A172 (cell line): ENCODE data around the gene USP49. TPM values are rescaled to one million over a fixed set of nuclear protein-coding genes. Genes with fewer than 3 reads are reported as not detected.

Source experiments
- DNase-seq: peaks from one replicate; pipeline ENCODE4 v3.0.0-alpha.2; 2015; ENCODE audit warnings: low spot score
- total RNA-seq: library from RNA; depleted of rRNA; stranded (reverse); fragments of >200 nt; shearing (Covaris generic); gene quantifications from 2 replicates; pipeline ENCODE4 v1.2.3, GENCODE V29; 2014

USP49 gene
- total RNA-seq, 1 experiment from 2014 or later = 1.1 TPM

- DNase-seq = no peak
Measured at GRCh38 chr6:41874741-41875140, 20.4 kb downstream of the USP49 start.

- DNase-seq = no peak
Measured at GRCh38 chr6:41872147-41872546, 23.0 kb downstream of the USP49 start.

- no peak for DNase-seq
Measured at GRCh38 chr6:41871691-41872090, 23.5 kb downstream of the USP49 start.

GRCh38 chr6:41859356-41859755 is 35.8 kb downstream of the USP49 start:
- DNase-seq = no peak

- no peak for DNase-seq
Measured at GRCh38 chr6:41858703-41859102, 36.5 kb downstream of the USP49 start.

GRCh38 chr6:41850861-41851260 is 44.3 kb downstream of the USP49 start:
- no peak for DNase-seq

- DNase-seq = peak; percentile 90
Measured at GRCh38 chr6:41846666-41847237, 48.4 kb downstream of the USP49 start.

- DNase-seq = no peak
Measured at GRCh38 chr6:41843178-41843577, 52.0 kb downstream of the USP49 start.

- DNase-seq = no peak
Measured at GRCh38 chr6:41840326-41840725, 54.8 kb downstream of the USP49 start.

GRCh38 chr6:41836660-41837052 is 58.5 kb downstream of the USP49 start:
- no peak for DNase-seq

- no peak for DNase-seq
Measured at GRCh38 chr6:41836022-41836659, 59.0 kb downstream of the USP49 start.

- no peak for DNase-seq
Measured at GRCh38 chr6:41832263-41832662, 62.9 kb downstream of the USP49 start.

- DNase-seq = no peak
Measured at GRCh38 chr6:41826343-41827022, 68.7 kb downstream of the USP49 start.

- peak; percentile 18 for DNase-seq
Measured at GRCh38 chr6:41824571-41825569, 70.3 kb downstream of the USP49 start.

- DNase-seq = no peak
Measured at GRCh38 chr6:41823178-41823577, 72.0 kb downstream of the USP49 start.

GRCh38 chr6:41822021-41822420 is 73.2 kb downstream of the USP49 start:
- DNase-seq = no peak

- DNase-seq = no peak
Measured at GRCh38 chr6:41821266-41821665, 73.9 kb downstream of the USP49 start.

GRCh38 chr6:41818271-41819054 is 76.7 kb downstream of the USP49 start:
- DNase-seq = no peak

- DNase-seq = no peak
Measured at GRCh38 chr6:41815587-41815986, 79.6 kb downstream of the USP49 start.

- DNase-seq = no peak
Measured at GRCh38 chr6:41814629-41815028, 80.5 kb downstream of the USP49 start.

GRCh38 chr6:41813956-41814355 is 81.2 kb downstream of the USP49 start:
- DNase-seq = no peak
